Breast epithelium (tissue), 4 donors: ENCODE measurements around the gene SOX10. TPM values are rescaled to one million over a fixed set of nuclear protein-coding genes. Genes with fewer than 3 reads are reported as not detected.

Source experiments
- DNase-seq, 2 donors: peaks; one replicate each; pipeline ENCODE4 v3.0.0-alpha.2; 2019; ENCODE audit warnings: low spot score in 2 of 2
- H3K27ac ChIP-seq, 2 donors: fragments of 200-600 bp; sonication (generic) in 1 of 2; one replicate each; pipeline ENCODE4 v1.5.1; 2016 to 2019; ENCODE audit warnings: mild to moderate bottlenecking in 1 of 2
- H3K27me3 ChIP-seq, 2 donors: fragments of 200-600 bp; sonication (generic) in 1 of 2; one replicate each; pipeline versions ENCODE4 v1.5.1 to v1.6.0; 2017 to 2019; ENCODE audit warnings: control low read depth in 1 of 2, mild to moderate bottlenecking in 1 of 2
- H3K36me3 ChIP-seq: fragments of 200-600 bp; one replicate; pipeline ENCODE4 v1.5.1; 2019
- H3K4me1 ChIP-seq, 2 donors: fragments of 200-600 bp; sonication (generic); one replicate each; pipeline ENCODE4 v1.5.1; 2016 to 2019; ENCODE audit warnings: control low read depth in 1 of 2
- H3K4me3 ChIP-seq, 3 donors: fragments of 200-600 bp; sonication (generic); 1 replicate in 2 of 3; 2 replicates in 1 of 3; pipeline ENCODE4 v1.5.1; 2016 to 2019; ENCODE audit warnings: mild to moderate bottlenecking in 3 of 3, moderate library complexity in 2 of 3
- H3K9me3 ChIP-seq, 2 donors: fragments of 200-600 bp; sonication (generic) in 1 of 2; one replicate each; pipeline ENCODE4 v1.5.1; 2016 to 2019; ENCODE audit warnings: control low read depth in 1 of 2
- POLR2A ChIP-seq: fragments of 450-650 bp; IDR thresholded peaks from one replicate; pipeline ENCODE4 v1.6.1; 2016; ENCODE audit warnings: antibody characterized with exemption, mild to moderate bottlenecking, moderate library complexity
- POLR2AphosphoS5 ChIP-seq, 3 donors: sonication (generic); formaldehyde crosslinking; IDR thresholded peaks; one replicate each; pipeline ENCODE4 v1.6.1; 2017; ENCODE audit warnings: antibody characterized with exemption in 3 of 3
- intact Hi-C: fragments of 100-400 bp; cut with DNase I; formaldehyde crosslinking; loops from one replicate; pipeline ENCODE4 v1.15.1; 2023; ENCODE audit warnings: low total_unique reads
- total RNA-seq, 3 donors: library from RNA; depleted of rRNA; stranded (reverse); fragments of >200 nt; gene quantifications; one replicate each; pipeline ENCODE4 v1.1.0, GENCODE V29; 2016
- TF ChIP-seq, protein P1 (sequence below), 3 donors: fragments of 450-650 bp; IDR thresholded peaks; one replicate each; pipeline ENCODE4 v1.5.1; 2016 to 2017; ENCODE audit warnings: antibody characterized with exemption in 3 of 3, mild to moderate bottlenecking in 3 of 3, moderate library complexity in 3 of 3

SOX10 gene
- total RNA-seq, 3 donors from 2014 or later, result 0.16 to 101 (median 24.9) TPM

DNA sequence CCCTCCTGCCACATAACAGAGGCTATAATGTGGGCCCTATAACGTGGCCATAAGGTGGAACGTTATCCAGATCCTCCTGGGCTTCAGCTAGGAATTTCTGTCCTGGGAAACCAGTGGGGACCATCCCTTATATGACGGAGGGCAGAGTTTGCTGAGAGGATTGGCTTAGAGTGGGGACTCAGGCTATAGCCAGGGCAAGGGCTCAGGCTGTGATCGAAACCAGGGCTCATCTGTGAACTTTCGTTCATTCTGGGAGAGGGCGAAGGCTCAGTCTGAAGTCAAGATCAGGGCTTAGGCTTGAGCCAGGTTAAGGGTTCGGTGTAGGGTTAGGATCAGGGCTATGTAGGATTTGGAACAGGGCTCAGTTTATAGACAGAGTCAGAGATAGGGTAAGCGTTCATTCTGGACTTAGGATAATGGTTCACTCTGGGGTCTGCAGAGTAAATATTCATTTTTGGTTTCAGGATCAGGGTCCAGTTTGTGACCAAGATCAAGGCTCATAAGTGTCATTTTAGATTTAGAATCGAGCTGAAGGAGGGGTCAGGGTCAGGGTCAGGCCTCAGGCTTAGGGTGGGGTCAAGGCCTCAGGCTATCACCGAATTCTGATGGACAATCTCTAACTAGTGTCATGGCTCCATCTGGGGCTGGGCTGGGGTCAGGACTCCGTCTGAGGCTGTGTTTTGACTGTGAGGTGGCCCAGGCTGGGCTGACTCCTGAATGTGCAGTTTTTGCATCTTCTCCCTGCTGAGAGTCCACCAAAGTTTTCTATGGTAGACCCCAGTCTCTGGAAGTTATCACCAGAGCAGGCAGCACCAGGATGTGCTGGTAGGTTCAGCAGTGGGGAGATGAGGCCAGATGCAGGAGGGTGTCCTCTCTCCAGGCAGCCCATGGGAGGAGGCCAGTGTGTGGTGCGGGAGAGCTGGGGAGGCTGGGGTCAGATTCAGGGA is 33.9 kb upstream of the SOX10 start:
- no peak for DNase-seq
- H3K4me3 ChIP-seq, result no peak overlapping the region
- H3K9me3 ChIP-seq, result no peaks in the 10 kb centered on the region
- TF ChIP-seq, protein P1, sequence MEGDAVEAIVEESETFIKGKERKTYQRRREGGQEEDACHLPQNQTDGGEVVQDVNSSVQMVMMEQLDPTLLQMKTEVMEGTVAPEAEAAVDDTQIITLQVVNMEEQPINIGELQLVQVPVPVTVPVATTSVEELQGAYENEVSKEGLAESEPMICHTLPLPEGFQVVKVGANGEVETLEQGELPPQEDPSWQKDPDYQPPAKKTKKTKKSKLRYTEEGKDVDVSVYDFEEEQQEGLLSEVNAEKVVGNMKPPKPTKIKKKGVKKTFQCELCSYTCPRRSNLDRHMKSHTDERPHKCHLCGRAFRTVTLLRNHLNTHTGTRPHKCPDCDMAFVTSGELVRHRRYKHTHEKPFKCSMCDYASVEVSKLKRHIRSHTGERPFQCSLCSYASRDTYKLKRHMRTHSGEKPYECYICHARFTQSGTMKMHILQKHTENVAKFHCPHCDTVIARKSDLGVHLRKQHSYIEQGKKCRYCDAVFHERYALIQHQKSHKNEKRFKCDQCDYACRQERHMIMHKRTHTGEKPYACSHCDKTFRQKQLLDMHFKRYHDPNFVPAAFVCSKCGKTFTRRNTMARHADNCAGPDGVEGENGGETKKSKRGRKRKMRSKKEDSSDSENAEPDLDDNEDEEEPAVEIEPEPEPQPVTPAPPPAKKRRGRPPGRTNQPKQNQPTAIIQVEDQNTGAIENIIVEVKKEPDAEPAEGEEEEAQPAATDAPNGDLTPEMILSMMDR (IDR thresholded peaks at IDR 0.05), result no peak
- H3K4me1 ChIP-seq, result peaks cover 10 to 18% of the 10 kb centered on the region in 2 donors
- peak overlapping the region; percentile 88 to 93 for H3K27ac ChIP-seq
- intact Hi-C loops, result loop anchor here (5.0 kb wide), 1 partner anchor 376 kb away; no protein-coding TSS in a partner anchor
- no peaks in the 10 kb centered on the region for H3K27me3 ChIP-seq
- H3K36me3 ChIP-seq, result no peaks in the 10 kb centered on the region

DNA sequence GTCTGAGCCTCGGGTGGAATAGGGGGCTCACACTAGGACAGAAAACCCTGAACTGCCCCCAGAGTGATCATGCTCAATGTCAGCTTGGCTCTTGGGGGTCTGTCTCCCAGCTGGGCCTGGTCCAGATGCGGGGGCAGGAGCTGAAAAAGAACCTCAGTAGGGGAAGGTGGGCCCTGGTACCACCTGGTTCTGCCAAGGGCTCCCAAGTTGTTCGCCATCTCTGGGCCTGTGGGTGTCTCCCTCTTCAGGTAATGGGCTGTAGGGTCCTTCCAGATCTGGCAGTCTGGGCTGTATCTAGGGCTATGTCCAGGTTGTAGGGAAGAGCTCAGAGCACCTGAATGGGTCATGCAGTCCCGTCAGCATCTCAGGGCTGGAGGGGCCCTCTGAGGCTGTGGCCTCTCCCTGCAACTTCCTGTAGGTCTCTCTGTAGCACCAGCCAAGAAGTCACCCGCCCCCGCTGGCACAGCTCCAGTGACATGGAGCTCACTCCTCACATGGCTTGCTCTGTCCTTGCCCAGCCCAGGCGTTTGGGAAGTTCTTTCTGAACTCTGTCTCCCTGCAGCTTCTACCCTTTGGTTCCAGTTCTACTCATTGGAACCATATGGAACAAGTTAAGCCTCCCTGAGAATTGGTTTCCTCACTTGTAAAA is 33.0 kb upstream of the SOX10 start:
- intact Hi-C loops, result loop anchor here (5.0 kb wide), 1 partner anchor 375 kb away; no protein-coding TSS in a partner anchor
- Histone ChIP-seq H3K9me3 (no peaks in the 10 kb centered on the region), H3K27ac (peak overlapping the region; percentile 88 to 93), H3K4me3 (peak overlapping the region in 1 of 3 donors; percentile 42), H3K4me1 (peaks cover 10 to 18% of the 10 kb centered on the region in 2 donors), H3K36me3 (no peaks in the 10 kb centered on the region), H3K27me3 (no peaks in the 10 kb centered on the region)
- peak; percentile 87 to 91 for DNase-seq
- TF ChIP-seq POLR2AphosphoS5 (IDR thresholded peaks at IDR 0.05), result peak in 1 of 3 donors; percentile 64
- TF ChIP-seq, protein P1 (IDR thresholded peaks at IDR 0.05), result no peak

DNA sequence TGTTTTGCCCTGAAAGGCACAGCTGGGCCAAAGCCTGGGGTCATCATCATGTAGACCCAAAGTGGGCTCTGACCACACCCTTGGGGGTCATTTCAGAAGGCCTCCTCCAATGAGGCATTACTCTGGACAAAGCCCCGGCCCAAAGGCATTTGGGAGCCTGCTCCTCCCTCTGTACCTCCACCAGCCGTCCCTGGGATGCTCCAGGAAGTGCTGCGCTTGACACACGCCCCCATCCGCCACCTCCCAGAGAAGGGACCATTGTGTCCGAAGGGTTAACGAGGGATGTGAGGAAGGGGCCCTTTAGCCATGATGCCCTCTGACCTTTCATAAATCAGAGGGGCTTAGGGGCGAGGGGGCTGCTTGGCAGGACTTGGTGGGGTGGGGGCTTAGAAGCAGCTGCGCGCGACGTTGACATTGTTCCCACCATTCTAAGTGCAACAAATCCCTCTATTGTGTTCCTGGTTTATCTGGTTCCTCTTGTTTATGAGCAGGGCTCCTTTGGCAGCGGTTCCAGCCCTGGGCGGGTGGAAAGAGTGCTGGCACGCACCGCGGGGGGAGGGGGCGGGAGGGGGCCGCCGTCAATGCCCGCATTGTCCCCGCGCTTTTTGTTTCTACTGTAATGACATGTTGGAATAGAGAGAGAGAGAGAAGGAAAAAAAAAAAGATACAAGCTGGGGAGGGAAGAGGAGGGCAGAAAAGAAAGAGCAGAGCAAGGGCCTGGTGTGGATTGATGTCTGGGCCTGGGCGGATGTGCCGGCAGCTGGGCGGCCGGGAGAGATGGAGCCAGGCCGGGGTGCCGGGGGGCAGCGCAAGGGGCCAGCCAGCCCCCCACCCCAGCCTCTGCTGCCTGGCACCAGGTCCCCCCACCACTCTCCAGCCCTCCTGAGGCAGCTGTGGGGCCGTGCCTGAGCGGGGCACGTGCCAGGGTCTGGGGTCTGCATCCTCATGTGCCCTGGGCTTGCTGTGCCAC is 32.1 kb upstream of the SOX10 start:
- TF ChIP-seq, protein P1 (IDR thresholded peaks at IDR 0.05), result no peak
- TF ChIP-seq POLR2A (no peak), POLR2AphosphoS5 (IDR thresholded peaks at IDR 0.05) (peak in 1 of 3 donors; percentile 64)
- Histone ChIP-seq H3K27me3 (no peaks in the 10 kb centered on the region), H3K27ac (peak overlapping the region; percentile 88 to 93), H3K4me3 (peak overlapping the region in 2 of 3 donors; percentile 25 to 42), H3K9me3 (no peaks in the 10 kb centered on the region), H3K36me3 (no peaks in the 10 kb centered on the region), H3K4me1 (peaks cover 10 to 18% of the 10 kb centered on the region in 2 donors)
- peak; percentile 88 to 91 for DNase-seq
- intact Hi-C loops, result loop anchor here (5.0 kb wide), 1 partner anchor 374 kb away; no protein-coding TSS in a partner anchor

DNA sequence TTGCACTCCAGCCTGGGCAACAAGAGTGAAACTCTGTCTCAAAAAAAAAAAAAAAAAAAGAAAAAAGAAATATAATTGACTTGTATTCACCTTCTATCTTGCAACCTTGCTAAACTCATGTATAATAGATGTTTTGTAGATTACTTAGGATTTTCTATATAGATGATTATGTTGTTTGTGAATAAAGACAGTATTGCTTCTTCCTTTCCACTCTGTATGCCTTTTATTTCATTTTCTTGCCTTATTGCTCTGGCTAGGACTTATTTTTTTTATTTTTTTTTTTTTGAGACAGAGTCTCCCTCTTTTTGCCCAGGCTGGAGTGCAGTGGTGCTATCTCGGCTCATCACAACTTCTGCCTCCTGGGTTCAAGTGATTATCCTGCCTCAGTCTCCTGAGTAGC is 29.7 kb upstream of the SOX10 start:
- intact Hi-C loops, result no loop called here
- DNase-seq, result no peak
- Histone ChIP-seq H3K36me3 (no peaks in the 10 kb centered on the region), H3K4me1 (peaks cover 10 to 18% of the 10 kb centered on the region in 2 donors), H3K9me3 (no peaks in the 10 kb centered on the region), H3K27ac (peak overlapping the region in 1 of 2 donors; percentile 88), H3K27me3 (no peaks in the 10 kb centered on the region), H3K4me3 (no peak overlapping the region)
- TF ChIP-seq POLR2A, result no peak
- TF ChIP-seq POLR2AphosphoS5 (IDR thresholded peaks at IDR 0.05), result no peak
- TF ChIP-seq, protein P1 (IDR thresholded peaks at IDR 0.05), result no peak
